Sigmoid colon (tissue), 4 donors: ENCODE measurements around the gene SRRM3.
"Not testable (repeated sequence)": the region's sequence is repeated elsewhere in the genome, so short reads cannot be mapped to it uniquely, and the experiment has no call there.

Source experiments
- EP300 ChIP-seq, 4 donors: sonication (generic); formaldehyde crosslinking; IDR thresholded peaks; one replicate each; pipeline ENCODE4 v1.6.1; 2017; ENCODE audit warnings: antibody characterized with exemption in 4 of 4
- POLR2A ChIP-seq, 2 donors: fragments of 450-650 bp; IDR thresholded peaks; one replicate each; pipeline ENCODE4 v1.6.1; 2016; ENCODE audit warnings: antibody characterized with exemption in 2 of 2, mild to moderate bottlenecking in 2 of 2, moderate library complexity in 2 of 2
- TF ChIP-seq, protein P1 (sequence below), 4 experiments: fragments of 450-650 bp in 3 of 4; fragments of 200-600 bp in 1 of 4; IDR thresholded peaks; one replicate each; pipeline ENCODE4 v1.5.1; 2016 to 2019; ENCODE audit warnings: antibody characterized with exemption in 4 of 4, mild to moderate bottlenecking in 3 of 4, moderate library complexity in 2 of 4

DNA sequence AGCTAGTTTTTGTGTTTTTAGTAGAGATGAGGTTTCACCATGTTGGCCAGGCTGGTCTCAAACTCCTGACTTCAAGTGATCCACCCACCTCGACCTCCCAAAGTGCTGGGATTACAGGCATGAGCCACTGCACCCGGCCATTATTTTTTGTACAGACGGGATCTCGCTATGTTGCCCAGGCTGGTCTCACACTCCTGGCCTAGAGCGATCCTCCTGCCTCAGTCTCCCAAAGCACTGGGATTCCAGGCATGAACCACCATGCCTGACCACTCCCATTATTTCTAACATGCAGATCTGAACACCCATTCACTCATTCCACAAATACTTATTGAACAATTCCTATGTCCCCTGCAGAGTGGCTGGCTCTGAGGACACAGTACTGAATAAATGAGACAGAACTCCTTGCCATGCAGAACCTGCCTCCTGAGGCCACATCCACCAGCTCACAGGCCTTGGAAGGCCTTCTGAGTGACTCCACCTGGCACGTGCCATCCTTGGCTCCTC is 89.2 kb downstream of the SRRM3 start:
- TF ChIP-seq, protein P1, sequence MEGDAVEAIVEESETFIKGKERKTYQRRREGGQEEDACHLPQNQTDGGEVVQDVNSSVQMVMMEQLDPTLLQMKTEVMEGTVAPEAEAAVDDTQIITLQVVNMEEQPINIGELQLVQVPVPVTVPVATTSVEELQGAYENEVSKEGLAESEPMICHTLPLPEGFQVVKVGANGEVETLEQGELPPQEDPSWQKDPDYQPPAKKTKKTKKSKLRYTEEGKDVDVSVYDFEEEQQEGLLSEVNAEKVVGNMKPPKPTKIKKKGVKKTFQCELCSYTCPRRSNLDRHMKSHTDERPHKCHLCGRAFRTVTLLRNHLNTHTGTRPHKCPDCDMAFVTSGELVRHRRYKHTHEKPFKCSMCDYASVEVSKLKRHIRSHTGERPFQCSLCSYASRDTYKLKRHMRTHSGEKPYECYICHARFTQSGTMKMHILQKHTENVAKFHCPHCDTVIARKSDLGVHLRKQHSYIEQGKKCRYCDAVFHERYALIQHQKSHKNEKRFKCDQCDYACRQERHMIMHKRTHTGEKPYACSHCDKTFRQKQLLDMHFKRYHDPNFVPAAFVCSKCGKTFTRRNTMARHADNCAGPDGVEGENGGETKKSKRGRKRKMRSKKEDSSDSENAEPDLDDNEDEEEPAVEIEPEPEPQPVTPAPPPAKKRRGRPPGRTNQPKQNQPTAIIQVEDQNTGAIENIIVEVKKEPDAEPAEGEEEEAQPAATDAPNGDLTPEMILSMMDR (IDR thresholded peaks at IDR 0.05): not testable (repeated sequence)
- TF ChIP-seq POLR2A, EP300 (IDR thresholded peaks at IDR 0.05): not testable (repeated sequence)
